Neural crest cell (in vitro differentiated cells): Measurements from ENCODE around the gene SAV1. TPM values are rescaled to one million over a fixed set of nuclear protein-coding genes. Genes with fewer than 3 reads are reported as not detected.

Experiments used
- DNase-seq: peaks from one replicate; pipeline ENCODE4 v3.0.0; 2021; ENCODE audit warnings: low read depth, mixed read lengths, low spot score
- H3K27ac Mint-ChIP-seq: one replicate; pipeline ENCODE4 v1.8.0; 2021; ENCODE audit warnings: mild to moderate bottlenecking, mixed read lengths; ENCODE audit not compliant: unreplicated experiment
- H3K27me3 Mint-ChIP-seq: 2 replicates; pipeline ENCODE4 v1.8.0; 2021; ENCODE audit warnings: low read depth, mild to moderate bottlenecking, mixed read lengths
- H3K36me3 Mint-ChIP-seq: 2 replicates; pipeline ENCODE4 v1.8.0; 2021; ENCODE audit warnings: low read depth, mild to moderate bottlenecking, mixed read lengths
- H3K4me1 Mint-ChIP-seq: 2 replicates; pipeline ENCODE4 v1.8.0; 2021; ENCODE audit warnings: mixed read lengths
- H3K4me3 Mint-ChIP-seq: one replicate; pipeline ENCODE4 v1.8.0; 2021; ENCODE audit warnings: mild to moderate bottlenecking, mixed read lengths
- H3K9me3 Mint-ChIP-seq: 2 replicates; pipeline ENCODE4 v1.8.0; 2021; ENCODE audit warnings: mixed read lengths
- total RNA-seq: library from RNA; stranded (reverse); gene quantifications from 2 replicates; pipeline ENCODE4 v1.2.1, GENCODE V29; 2021
- TF ChIP-seq, protein P1 (sequence below): fragments of 200-600 bp; sonication (generic); conservative IDR thresholded peaks from 2 replicates; pipeline ENCODE4 v1.5.0; 2021; ENCODE audit warnings: antibody characterized with exemption, mild to moderate bottlenecking

The SAV1 gene
- total RNA-seq, 1 donor from 2014 or later: 23.5 TPM

- Mint-ChIP-seq H3K27me3 (no peaks in the 10 kb centered on the region), H3K4me1 (peaks cover 13% of the 10 kb centered on the region), H3K9me3 (no peaks in the 10 kb centered on the region), H3K27ac (no peak overlapping the region), H3K4me3 (no peak overlapping the region), H3K36me3 (peaks cover 24% of the 10 kb centered on the region)
- TF ChIP-seq, protein P1, sequence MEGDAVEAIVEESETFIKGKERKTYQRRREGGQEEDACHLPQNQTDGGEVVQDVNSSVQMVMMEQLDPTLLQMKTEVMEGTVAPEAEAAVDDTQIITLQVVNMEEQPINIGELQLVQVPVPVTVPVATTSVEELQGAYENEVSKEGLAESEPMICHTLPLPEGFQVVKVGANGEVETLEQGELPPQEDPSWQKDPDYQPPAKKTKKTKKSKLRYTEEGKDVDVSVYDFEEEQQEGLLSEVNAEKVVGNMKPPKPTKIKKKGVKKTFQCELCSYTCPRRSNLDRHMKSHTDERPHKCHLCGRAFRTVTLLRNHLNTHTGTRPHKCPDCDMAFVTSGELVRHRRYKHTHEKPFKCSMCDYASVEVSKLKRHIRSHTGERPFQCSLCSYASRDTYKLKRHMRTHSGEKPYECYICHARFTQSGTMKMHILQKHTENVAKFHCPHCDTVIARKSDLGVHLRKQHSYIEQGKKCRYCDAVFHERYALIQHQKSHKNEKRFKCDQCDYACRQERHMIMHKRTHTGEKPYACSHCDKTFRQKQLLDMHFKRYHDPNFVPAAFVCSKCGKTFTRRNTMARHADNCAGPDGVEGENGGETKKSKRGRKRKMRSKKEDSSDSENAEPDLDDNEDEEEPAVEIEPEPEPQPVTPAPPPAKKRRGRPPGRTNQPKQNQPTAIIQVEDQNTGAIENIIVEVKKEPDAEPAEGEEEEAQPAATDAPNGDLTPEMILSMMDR: no peak
- no peak for DNase-seq
Observed at GRCh38 chr14:50659327-50659974, 8.7 kb downstream of the SAV1 start.

GRCh38 chr14:50658203-50658602, 9.9 kb downstream of the SAV1 start:
- Mint-ChIP-seq H3K9me3 (no peaks in the 10 kb centered on the region), H3K4me3 (no peak overlapping the region), H3K4me1 (peaks cover 13% of the 10 kb centered on the region), H3K36me3 (peaks cover 19% of the 10 kb centered on the region), H3K27me3 (no peaks in the 10 kb centered on the region), H3K27ac (no peak overlapping the region)
- no peak for DNase-seq
- TF ChIP-seq, protein P1: no peak

DNA sequence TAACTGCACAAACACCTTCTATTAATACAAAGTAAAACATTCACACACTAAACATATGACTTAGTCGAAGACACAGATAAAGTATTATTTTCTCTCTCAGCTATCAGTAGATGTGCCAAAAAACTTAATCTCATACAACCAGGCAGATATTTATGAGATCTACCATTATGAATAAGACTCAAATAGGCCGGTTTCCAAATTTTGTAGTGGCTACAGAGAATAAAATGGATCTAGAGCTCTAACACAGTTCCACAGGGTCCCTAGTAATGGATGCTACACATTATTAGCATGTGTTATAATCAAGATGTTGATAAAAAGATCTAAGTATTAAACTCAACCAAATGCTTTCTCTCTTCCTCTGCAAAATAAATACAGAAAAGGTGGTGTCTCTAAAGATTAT, 10.4 kb downstream of the SAV1 start:
- Mint-ChIP-seq H3K36me3 (peaks cover 17% of the 10 kb centered on the region), H3K4me3 (no peak overlapping the region), H3K4me1 (peaks cover 13% of the 10 kb centered on the region), H3K27ac (no peak overlapping the region), H3K27me3 (no peaks in the 10 kb centered on the region), H3K9me3 (no peaks in the 10 kb centered on the region)
- TF ChIP-seq, protein P1: no peak
- no peak for DNase-seq

GRCh38 chr14:50656776-50657175, 11.3 kb downstream of the SAV1 start:
- H3K27ac Mint-ChIP-seq: no peak overlapping the region
- H3K27me3 Mint-ChIP-seq: no peaks in the 10 kb centered on the region
- no peak overlapping the region for H3K4me3 Mint-ChIP-seq
- TF ChIP-seq, protein P1: no peak
- H3K9me3 Mint-ChIP-seq: no peaks in the 10 kb centered on the region
- peaks cover 17% of the 10 kb centered on the region for H3K36me3 Mint-ChIP-seq
- DNase-seq: no peak
- H3K4me1 Mint-ChIP-seq: peaks cover 13% of the 10 kb centered on the region

DNA sequence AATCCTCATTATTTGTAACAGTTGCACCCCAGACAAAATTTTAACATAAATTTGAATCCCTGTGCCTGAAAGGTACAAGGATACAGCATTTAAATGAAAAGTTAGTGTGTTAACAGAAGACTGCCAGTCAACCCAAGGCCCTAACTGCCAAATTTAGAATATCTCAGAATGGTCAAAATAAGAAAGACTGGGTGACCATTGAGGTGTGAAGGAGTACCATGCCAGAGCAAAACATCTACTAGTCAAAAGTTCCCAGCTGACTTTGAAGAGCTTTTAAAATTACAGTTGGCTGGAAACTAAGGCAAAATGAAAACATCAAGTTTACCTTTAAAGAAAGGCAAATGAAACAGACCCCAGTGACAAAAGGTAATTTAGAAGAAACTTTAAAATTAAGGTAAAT, 18.4 kb downstream of the SAV1 start:
- Mint-ChIP-seq H3K27ac (no peak overlapping the region), H3K27me3 (no peaks in the 10 kb centered on the region), H3K9me3 (no peaks in the 10 kb centered on the region), H3K4me1 (no peaks in the 10 kb centered on the region), H3K36me3 (peaks cover 2% of the 10 kb centered on the region), H3K4me3 (no peak overlapping the region)
- no peak for DNase-seq
- TF ChIP-seq, protein P1: no peak
